A673 (cell line): Measurements from ENCODE around the gene NHERF1. TPM values are rescaled to one million over a fixed set of nuclear protein-coding genes. Genes with fewer than 3 reads are reported as not detected.

Source experiments
- BruUV-seq: library from RNA; stranded (reverse); fragments of 400-500 nt; replicated peaks from 2 replicates; lab custom pipeline; 2021; lab: Mats Ljungman, UMichigan
- CTCF ChIA-PET: fragments of 300-600 bp; sonication (Branson Sonifier 250); formaldehyde crosslinking; loops from one replicate; lab custom pipeline; 2022; ENCODE audit warnings: antibody characterized with exemption; lab: Charles Lee
- POLR2A ChIA-PET: fragments of 300-600 bp; sonication (Branson Sonifier 250); formaldehyde crosslinking; loops from one replicate; lab custom pipeline; 2022; ENCODE audit warnings: antibody characterized with exemption; ENCODE audit not compliant: low non-redundant PET; lab: Charles Lee
- DNase-seq: peaks from one replicate; pipeline ENCODE4 v3.0.0-alpha.2; 2015; ENCODE audit warnings: low spot score
- H3K27ac ChIP-seq: fragments of 200-600 bp; sonication (generic); 2 replicates; pipeline ENCODE4 v1.5.1; 2016; ENCODE audit warnings: mixed run types, low read depth, mild to moderate bottlenecking, mixed read lengths, antibody characterized with exemption, low read length; ENCODE audit not compliant: poor library complexity, severe bottlenecking
- H3K27me3 ChIP-seq: fragments of 200-600 bp; sonication (generic); replicated peaks from 2 replicates; pipeline ENCODE4 v1.6.1; 2017; ENCODE audit warnings: mixed run types, low read depth, mild to moderate bottlenecking, mixed read lengths, antibody characterized with exemption, low read length; ENCODE audit not compliant: insufficient read depth, poor library complexity
- H3K36me3 ChIP-seq: fragments of 200-600 bp; sonication (generic); 2 replicates; pipeline ENCODE4 v1.6.1; 2016; ENCODE audit warnings: mixed run types, mild to moderate bottlenecking, mixed read lengths, antibody characterized with exemption, low read length; ENCODE audit not compliant: insufficient read depth, poor library complexity, severe bottlenecking
- H3K4me1 ChIP-seq: fragments of 200-600 bp; sonication (generic); 2 replicates; pipeline ENCODE4 v1.6.1; 2017; ENCODE audit warnings: mixed run types, mild to moderate bottlenecking, mixed read lengths, antibody characterized with exemption, low read length; ENCODE audit not compliant: insufficient read depth, poor library complexity, severe bottlenecking
- H3K4me3 ChIP-seq: fragments of 200-600 bp; sonication (generic); 2 replicates; pipeline ENCODE4 v1.5.1; 2016; ENCODE audit warnings: low read depth, mixed run types, mild to moderate bottlenecking, mixed read lengths, low read length; ENCODE audit not compliant: poor library complexity, severe bottlenecking
- H3K9me3 ChIP-seq: fragments of 200-600 bp; sonication (generic); 2 replicates; pipeline ENCODE4 v1.6.1; 2016; ENCODE audit warnings: mixed run types, low read depth, mild to moderate bottlenecking, mixed read lengths, antibody characterized with exemption, low read length; ENCODE audit not compliant: poor library complexity, severe bottlenecking
- CTCF ChIP-seq: fragments of 300-800, 200-600 bp; sonication (generic); conservative IDR thresholded peaks from 2 replicates; pipeline ENCODE4 v1.5.1; 2017; ENCODE audit warnings: low read depth, mild to moderate bottlenecking, antibody characterized with exemption, low read length, moderate library complexity, mixed read lengths
- EZH2 ChIP-seq: fragments of 200-600 bp; sonication (generic); IDR thresholded peaks from 2 replicates; pipeline ENCODE4 v1.6.1; 2017; ENCODE audit warnings: borderline replicate concordance, low read depth, mild to moderate bottlenecking, mixed read lengths, antibody characterized with exemption, low read length; ENCODE audit not compliant: poor library complexity, severe bottlenecking
- intact Hi-C: fragments of 100-400 bp; cut with micrococcal nuclease; formaldehyde crosslinking; loops from one replicate; pipeline ENCODE4 v1.10.0; 2022; ENCODE audit not compliant: unreplicated experiment
- total RNA-seq: library from RNA; stranded (reverse); gene quantifications from 2 replicates; pipeline ENCODE4 v1.2.3, GENCODE V29; 2021

NHERF1 gene
- total RNA-seq, 1 experiment from 2014 or later = 33.8 TPM

- peaks cover 8% of the 10 kb centered on the region for H3K4me1 ChIP-seq
- H3K27me3 ChIP-seq = no peaks in the 10 kb centered on the region
- no TSS peak for BruUV-seq
- CTCF ChIA-PET = interaction anchor here (0.7 to 1.5 kb wide), 4 partner anchors 11 to 236 kb away, joined by 4 to 9 read pairs (median 8); partner anchors contain the start of gene RAB37
- no peak for TF ChIP-seq CTCF
- no peak for TF ChIP-seq EZH2
- no peaks in the 10 kb centered on the region for H3K9me3 ChIP-seq
- H3K4me3 ChIP-seq = peak overlapping the region; percentile 80
- intact Hi-C loops = no loop called here
- peak overlapping the region; percentile 52 for H3K27ac ChIP-seq
- POLR2A ChIA-PET = interaction anchor here (0.6 kb wide), 1 partner anchor 10 kb away, joined by 6 read pairs; no protein-coding TSS in a partner anchor
- no peaks in the 10 kb centered on the region for H3K36me3 ChIP-seq
- DNase-seq = no peak
Measured at GRCh38 chr17:74750039-74750326, 1.6 kb downstream of the NHERF1 start.

GRCh38 chr17:74750327-74751069 is 2.1 kb downstream of the NHERF1 start:
- POLR2A ChIA-PET = interaction anchor here (0.6 kb wide), 1 partner anchor 10 kb away, joined by 6 read pairs; no protein-coding TSS in a partner anchor
- no TSS peak for BruUV-seq
- H3K27ac ChIP-seq = peak overlapping the region; percentile 52
- no peaks in the 10 kb centered on the region for H3K36me3 ChIP-seq
- no peaks in the 10 kb centered on the region for H3K27me3 ChIP-seq
- intact Hi-C loops = no loop called here
- H3K4me1 ChIP-seq = peaks cover 6% of the 10 kb centered on the region
- TF ChIP-seq EZH2 = no peak
- no peak for TF ChIP-seq CTCF
- H3K9me3 ChIP-seq = no peaks in the 10 kb centered on the region
- H3K4me3 ChIP-seq = peak overlapping the region; percentile 80
- CTCF ChIA-PET = interaction anchor here (0.6 to 1.5 kb wide), 5 partner anchors 12 to 237 kb away, joined by 4 to 10 read pairs (median 9); partner anchors contain the start of gene RAB37
- no peak for DNase-seq

- BruUV-seq = no TSS peak
- Histone ChIP-seq H3K27me3 (no peaks in the 10 kb centered on the region), H3K27ac (no peak overlapping the region), H3K4me3 (no peak overlapping the region), H3K9me3 (no peaks in the 10 kb centered on the region), H3K4me1 (peaks cover 12% of the 10 kb centered on the region), H3K36me3 (no peaks in the 10 kb centered on the region)
- ChIA-PET POLR2A (no interaction called here), CTCF (no interaction called here)
- intact Hi-C loops = no loop called here
- TF ChIP-seq EZH2 (no peak), CTCF (no peak)
- DNase-seq = no peak
Measured at GRCh38 chr17:74752415-74752814, 4.0 kb downstream of the NHERF1 start.
